GM19468 (cell line): ENCODE data around the gene EVA1C.
"Not testable (repeated sequence)": the region's sequence is repeated elsewhere in the genome, so short reads cannot be mapped to it uniquely, and the experiment has no call there.

ENCODE experiments used
- ATAC-seq: cut with Tn5 transposase; IDR thresholded peaks from one replicate; pipeline ENCODE4 v1.9.1; 2021; ENCODE audit warnings: mild to moderate bottlenecking, moderate library complexity, moderate number of reproducible peaks; ENCODE audit not compliant: unreplicated experiment; ENCODE audit errors: extremely low read depth

Gene EVA1C

DNA sequence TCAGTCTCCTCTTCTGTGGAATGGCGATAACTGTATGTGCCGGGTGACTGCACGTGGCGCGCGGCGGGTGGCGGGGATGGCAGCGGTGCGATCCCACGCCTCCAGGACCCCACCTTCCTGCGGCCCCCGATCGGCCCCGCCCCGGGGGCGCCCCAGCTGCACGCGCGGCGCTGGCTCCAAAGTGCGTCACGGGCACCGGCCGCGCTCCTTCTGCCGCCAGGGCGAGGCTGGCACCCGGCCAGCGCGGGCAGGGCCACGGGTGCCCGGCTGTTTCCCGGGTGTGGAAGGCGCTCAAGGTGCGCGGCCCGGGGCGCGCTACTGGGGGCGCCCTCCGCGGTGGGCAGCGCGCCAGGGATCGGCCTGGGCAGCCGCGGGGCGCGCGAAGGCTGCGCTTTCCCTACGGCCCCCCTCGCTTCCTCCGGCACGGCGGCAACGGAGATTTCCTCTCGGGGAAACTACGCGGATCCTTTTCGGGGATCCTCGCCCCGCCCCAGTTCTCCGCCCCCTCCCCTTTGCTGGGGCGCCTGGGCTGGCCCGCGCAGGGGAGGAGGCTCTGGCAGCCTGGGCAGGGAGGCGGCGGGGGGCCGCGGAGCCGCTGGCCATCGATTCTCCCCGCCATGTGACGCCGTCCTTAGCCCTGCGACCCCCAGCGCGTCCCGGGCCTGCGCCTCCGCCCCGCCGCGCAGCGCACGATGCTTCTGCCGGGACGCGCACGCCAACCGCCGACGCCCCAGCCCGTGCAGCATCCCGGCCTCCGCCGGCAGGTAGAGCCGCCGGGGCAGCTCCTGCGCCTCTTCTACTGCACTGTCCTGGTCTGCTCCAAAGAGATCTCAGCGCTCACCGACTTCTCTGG, at the start of gene EVA1C:
Gene EVA1C (plus strand): TSS at position 545 of the 853 bp plus-strand sequence. CDS start 148 bp downstream, at position 693.
- ATAC-seq, result no peak

DNA sequence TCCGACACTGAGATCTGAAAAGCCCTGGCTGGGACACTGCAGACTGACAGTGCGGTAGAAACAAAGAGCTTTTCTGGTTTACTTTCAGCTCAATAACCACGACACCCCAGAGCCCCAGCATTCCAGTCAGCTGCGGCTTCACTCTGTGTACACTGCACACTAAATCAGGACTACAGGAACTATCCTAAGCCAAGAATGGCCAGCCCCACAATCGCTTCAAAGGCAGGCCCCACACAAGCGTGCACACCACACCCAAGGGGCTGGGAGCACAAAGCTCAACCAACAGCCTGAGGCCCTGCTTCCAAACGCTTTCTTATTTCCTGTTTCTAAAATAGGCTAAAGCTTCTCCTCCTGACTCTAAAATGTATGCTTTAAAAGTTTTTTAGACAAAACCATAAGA, 48.1 kb upstream of the EVA1C start:
- no peak for ATAC-seq

GRCh38 chr21:32364796-32365195, 47.7 kb upstream of the EVA1C start:
- ATAC-seq, result no peak

GRCh38 chr21:32366191-32366590, 46.3 kb upstream of the EVA1C start:
- no peak for ATAC-seq

GRCh38 chr21:32367158-32367557, 45.3 kb upstream of the EVA1C start:
- ATAC-seq, result no peak

DNA sequence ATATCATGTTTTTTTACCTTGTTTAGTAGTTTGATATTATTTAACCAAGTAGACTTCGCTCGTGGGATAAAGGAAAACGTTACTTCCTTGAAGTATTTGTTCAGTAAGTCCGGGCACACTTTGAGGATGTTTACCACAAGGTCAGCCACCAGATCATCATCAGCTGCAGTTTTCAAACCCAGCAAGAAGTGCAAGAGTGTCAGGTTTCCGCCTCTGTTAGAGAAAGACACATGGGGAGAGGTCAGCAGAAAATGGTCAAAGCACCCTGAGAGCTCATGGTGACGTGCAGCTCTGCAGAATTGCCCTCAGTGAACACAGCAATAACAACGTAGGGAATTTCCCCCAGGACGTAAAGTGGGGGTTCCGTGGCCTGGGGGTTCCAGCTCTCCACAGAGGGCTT, 44.1 kb upstream of the EVA1C start:
- no peak for ATAC-seq

DNA sequence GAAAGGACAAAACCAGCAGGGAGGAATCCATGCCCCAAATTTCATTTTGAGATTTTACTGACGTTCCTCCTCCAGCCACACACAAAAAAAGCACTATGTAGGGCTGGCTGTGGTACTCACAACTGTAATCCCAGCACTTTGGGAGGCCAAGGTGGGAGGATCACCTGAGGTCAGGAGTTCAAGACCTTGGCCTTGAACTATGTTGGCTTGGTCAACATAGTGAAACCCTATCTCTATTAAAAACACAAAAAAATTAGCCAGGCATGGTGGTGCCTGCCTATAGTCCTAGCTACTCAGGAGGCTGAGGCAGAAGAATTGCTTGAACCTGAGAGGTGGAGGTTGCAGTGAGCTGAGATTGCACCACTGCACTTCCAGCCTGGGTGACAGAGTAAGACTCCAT, 43.5 kb upstream of the EVA1C start:
- not testable (repeated sequence) for ATAC-seq

- no peak for ATAC-seq
Measured at GRCh38 chr21:32370998-32371766, 41.3 kb upstream of the EVA1C start.

- ATAC-seq, result no peak
Measured at GRCh38 chr21:32371913-32372314, 40.6 kb upstream of the EVA1C start.

GRCh38 chr21:32372755-32373154, 39.8 kb upstream of the EVA1C start:
- no peak for ATAC-seq

GRCh38 chr21:32377506-32377905, 35.0 kb upstream of the EVA1C start:
- no peak for ATAC-seq

GRCh38 chr21:32377991-32378390, 34.5 kb upstream of the EVA1C start:
- no peak for ATAC-seq

- no peak for ATAC-seq
Measured at GRCh38 chr21:32378956-32379355, 33.5 kb upstream of the EVA1C start.

DNA sequence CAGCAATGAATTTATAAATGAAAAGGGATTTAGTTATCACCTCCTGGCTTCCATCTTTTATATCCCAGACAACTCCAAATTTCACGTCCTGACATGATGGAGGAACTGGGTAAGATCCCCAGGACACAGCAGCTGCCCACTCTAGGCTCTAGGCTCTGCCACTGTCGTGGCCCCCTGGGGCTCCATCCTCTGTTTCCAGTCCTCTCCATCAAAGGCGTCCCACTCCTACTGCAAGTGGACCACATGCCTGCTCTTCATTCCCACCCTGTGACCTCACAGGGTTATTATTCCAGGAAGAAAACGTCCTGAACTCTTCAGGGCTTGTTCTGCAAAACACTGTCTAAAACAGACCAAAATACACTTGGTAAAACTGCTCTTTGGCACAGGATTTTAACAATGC, 31.6 kb upstream of the EVA1C start:
- no peak for ATAC-seq

DNA sequence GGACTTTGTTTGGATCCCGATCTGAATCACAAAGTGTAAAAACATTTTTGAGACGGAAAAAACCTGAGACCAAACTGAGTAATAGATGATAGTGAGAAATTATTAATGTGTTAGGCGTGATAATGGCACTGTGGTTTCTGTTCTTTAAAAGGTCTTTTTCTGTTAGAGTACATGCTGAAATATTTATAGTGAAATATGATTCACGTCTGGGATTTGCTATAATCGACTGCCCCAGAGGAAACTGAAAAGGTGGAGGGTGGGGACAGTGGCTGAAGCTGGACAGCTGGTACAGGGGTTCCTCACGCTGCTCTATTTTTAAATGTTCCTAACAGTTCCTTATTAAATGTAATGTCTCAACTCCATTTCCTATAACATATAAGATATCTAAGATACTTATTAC, 30.9 kb upstream of the EVA1C start:
- no peak for ATAC-seq

- no peak for ATAC-seq
Measured at GRCh38 chr21:32382108-32382644, 30.3 kb upstream of the EVA1C start.

DNA sequence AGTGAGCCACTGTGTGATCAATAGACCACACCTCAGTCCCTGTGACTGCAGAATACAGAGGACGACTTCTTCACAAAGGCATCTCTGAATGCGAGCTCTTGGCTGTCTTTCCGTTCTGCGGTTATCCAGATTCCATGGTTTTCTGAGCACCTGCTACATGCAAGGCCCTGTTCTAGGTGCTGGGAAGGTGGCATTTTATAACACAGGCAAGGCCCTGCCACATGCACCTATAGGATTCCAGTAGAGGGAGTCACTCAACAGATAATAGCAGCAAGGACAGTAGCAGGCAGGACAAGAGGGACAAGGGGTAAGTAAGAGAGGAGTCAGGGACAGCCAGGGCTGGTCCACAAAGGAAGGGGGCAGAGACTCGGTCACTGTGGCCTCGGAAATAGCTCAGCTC, 28.7 kb upstream of the EVA1C start:
- ATAC-seq, result no peak

DNA sequence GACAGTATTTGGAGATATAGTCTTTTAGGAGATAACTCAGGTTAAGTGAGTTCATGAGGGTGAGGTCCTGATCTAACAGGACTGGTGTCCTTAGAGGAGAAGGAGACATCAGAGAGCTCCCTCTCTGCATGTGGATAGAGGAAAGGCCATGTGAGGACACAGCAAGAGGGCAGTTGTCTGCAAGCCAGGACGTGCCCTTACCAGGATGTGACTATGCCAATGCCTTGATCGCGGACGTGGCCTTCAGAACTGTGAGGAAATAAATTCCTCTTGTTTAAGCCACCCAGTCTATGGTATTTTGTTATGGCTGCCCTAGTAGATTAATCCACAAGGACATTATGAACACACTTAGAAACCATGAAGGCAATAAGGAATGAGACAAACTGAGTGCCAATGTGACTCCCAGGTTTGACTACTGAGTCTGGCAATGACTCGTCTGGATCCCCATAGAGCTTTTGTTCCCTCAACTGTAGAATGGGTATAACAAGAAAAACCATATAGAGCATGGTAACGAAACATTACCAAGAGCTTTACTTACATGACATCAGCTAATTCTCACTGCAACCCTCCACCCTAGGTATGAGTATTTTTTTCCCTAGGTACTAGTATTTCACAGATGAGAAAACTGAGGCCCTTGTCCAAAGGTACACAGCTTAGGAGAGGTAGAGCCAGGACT, 26.2 kb upstream of the EVA1C start:
- no peak for ATAC-seq

GRCh38 chr21:32387151-32387550, 25.4 kb upstream of the EVA1C start:
- ATAC-seq, result no peak

GRCh38 chr21:32388306-32388705, 24.2 kb upstream of the EVA1C start:
- ATAC-seq, result no peak
